GM12878 (cell line): ENCODE measurements around the gene TTC38. TPM values are rescaled to one million over a fixed set of nuclear protein-coding genes. Genes with fewer than 3 reads are reported as not detected.

Experiments used
- ATAC-seq: fragments of 200-7000 bp; cut with Tn5 transposase; 3 replicates; pipeline ENCODE4 v1.9.1; 2020; ENCODE audit warnings: mild to moderate bottlenecking, moderate library complexity
- BruUV-seq: library from RNA; stranded (reverse); fragments of 400-500 nt; replicated peaks from 2 replicates; lab custom pipeline; 2021; lab: Mats Ljungman, UMichigan
- CTCF ChIA-PET: fragments of 300-600 bp; sonication (Branson Sonifier 250); formaldehyde crosslinking; extraction: SDS; loops from one replicate; lab custom pipeline; 2021; ENCODE audit warnings: inconsistent platforms; lab: Yijun Ruan, JAX
- POLR2A ChIA-PET: fragments of 350-600 bp; formaldehyde crosslinking; extraction: SDS; loops from one replicate; lab custom pipeline; 2021; ENCODE audit warnings: inconsistent platforms; lab: Charles Lee
- RAD21 ChIA-PET: fragments of 300-600 bp; sonication (Branson Sonifier 250); formaldehyde crosslinking; loops from one replicate; lab custom pipeline; 2023; ENCODE audit warnings: antibody characterized with exemption; ENCODE audit not compliant: unreplicated experiment; lab: Charles Lee
- SMC1A ChIA-PET: fragments of 300-600 bp; sonication (Branson Sonifier 250); formaldehyde crosslinking; loops from one replicate; lab custom pipeline; 2023; ENCODE audit not compliant: unreplicated experiment, uncharacterized antibody; lab: Charles Lee
- DNase-seq: peaks from one replicate; pipeline ENCODE4 v3.0.0-alpha.2; 2011; ENCODE audit warnings: low read depth, low spot score
- FAIRE-seq: peaks from 3 replicates; lab custom pipeline; 2011; peaks lifted over from hg19 to GRCh38; lab: Jason Lieb, UNC
- H2AFZ ChIP-seq: 2 replicates; pipeline ENCODE4 v1.6.0; 2011; ENCODE audit warnings: low read depth, low read length, control low read depth; ENCODE audit not compliant: control insufficient read depth
- H3K27ac ChIP-seq: 2 replicates; pipeline ENCODE4 v1.5.1; 2011; ENCODE audit warnings: control low read depth; ENCODE audit not compliant: control insufficient read depth, insufficient read depth
- H3K27me3 ChIP-seq, 2 experiments: replicated peaks in 1 of 2; 2 replicates each; pipeline versions ENCODE4 v1.6.0 to v1.6.1; 2011; ENCODE audit warnings: low read length in 1 of 2; ENCODE audit not compliant: control insufficient read depth in 2 of 2, insufficient read depth in 2 of 2
- H3K36me3 ChIP-seq, 2 experiments: 2 replicates each; pipeline ENCODE4 v1.5.1; 2011; ENCODE audit warnings: low read length in 1 of 2; ENCODE audit not compliant: control insufficient read depth in 2 of 2, insufficient read depth in 2 of 2
- H3K4me1 ChIP-seq: 2 replicates; pipeline ENCODE4 v1.6.1; 2011; ENCODE audit warnings: mild to moderate bottlenecking, low read length, moderate library complexity, mixed read lengths; ENCODE audit not compliant: control insufficient read depth, insufficient read depth
- H3K4me2 ChIP-seq: 2 replicates; pipeline ENCODE4 v1.6.0; 2011; ENCODE audit warnings: control low read depth; ENCODE audit not compliant: control insufficient read depth, insufficient read depth
- H3K4me3 ChIP-seq: fragments of 200-600 bp; sonication (generic); 2 replicates; pipeline ENCODE4 v1.5.1; 2016
- H3K79me2 ChIP-seq: 2 replicates; pipeline ENCODE4 v1.6.0; 2011; ENCODE audit warnings: low read length; ENCODE audit not compliant: control insufficient read depth, insufficient read depth
- H3K9ac ChIP-seq: 2 replicates; pipeline ENCODE4 v1.8.0; 2011; ENCODE audit warnings: low read length, control low read depth, mixed read lengths; ENCODE audit not compliant: control insufficient read depth, insufficient read depth
- H3K9me3 ChIP-seq: replicated peaks from 3 replicates; pipeline ENCODE4 v1.5.1; 2011; ENCODE audit warnings: mild to moderate bottlenecking, low read length; ENCODE audit not compliant: control insufficient read depth, insufficient read depth
- H4K20me1 ChIP-seq: 2 replicates; pipeline ENCODE4 v1.6.0; 2011; ENCODE audit not compliant: control insufficient read depth, insufficient read depth
- BACH1 ChIP-seq: fragments of 450-650 bp; IDR thresholded peaks from 2 replicates; pipeline ENCODE4 v1.6.1; 2017; ENCODE audit warnings: mild to moderate bottlenecking, borderline replicate concordance
- BCL3 ChIP-seq: IDR thresholded peaks from 2 replicates; pipeline ENCODE4 v1.6.1; 2011; ENCODE audit warnings: borderline replicate concordance, low read depth, mild to moderate bottlenecking, moderate library complexity, low read length; ENCODE audit not compliant: insufficient read depth, poor library complexity, severe bottlenecking
- BHLHE40 ChIP-seq, 2 experiments: fragments of 450-650 bp in 1 of 2; IDR thresholded peaks; 2 replicates each; pipeline ENCODE4 v1.6.1; 2011 to 2017; ENCODE audit warnings: low read depth in 2 of 2, borderline replicate concordance in 1 of 2, improper control_type of control experiment in 1 of 2, low read length in 1 of 2, mild to moderate bottlenecking in 1 of 2
- E2F4 ChIP-seq: IDR thresholded peaks from 2 replicates; pipeline ENCODE4 v1.6.1; 2012; ENCODE audit warnings: low read depth, low read length, improper control_type of control experiment
- EZH2 ChIP-seq: IDR thresholded peaks from 2 replicates; pipeline ENCODE4 v1.6.1; 2012; ENCODE audit warnings: low read depth, mild to moderate bottlenecking, control low read depth, inconsistent platforms, low read length, borderline replicate concordance; ENCODE audit not compliant: control insufficient read depth
- HCFC1 ChIP-seq: fragments of 150-350 bp; IDR thresholded peaks from 2 replicates; pipeline ENCODE4 v1.6.1; 2014; ENCODE audit warnings: low read length
- LARP7 ChIP-seq: fragments of 450-650 bp; IDR thresholded peaks from 2 replicates; pipeline ENCODE4 v1.6.1; 2017; ENCODE audit warnings: mild to moderate bottlenecking
- NKRF ChIP-seq: fragments of 450-650 bp; conservative IDR thresholded peaks from 2 replicates; pipeline ENCODE4 v1.6.1; 2017; ENCODE audit warnings: mild to moderate bottlenecking, moderate library complexity
- SIN3A ChIP-seq: IDR thresholded peaks from 2 replicates; pipeline ENCODE4 v1.6.1; 2012; ENCODE audit warnings: low read depth, low read length, improper control_type of control experiment
- SKIL ChIP-seq: fragments of 450-650 bp; IDR thresholded peaks from 2 replicates; pipeline ENCODE4 v1.6.1; 2017; ENCODE audit warnings: mild to moderate bottlenecking, low read depth, inconsistent platforms; ENCODE audit not compliant: poor library complexity, severe bottlenecking
- ZBTB33 ChIP-seq: fragments of 450-650 bp; IDR thresholded peaks from 2 replicates; pipeline ENCODE4 v1.6.1; 2017; ENCODE audit warnings: mild to moderate bottlenecking
- WGBS: methylation state at CpG from one replicate; pipeline ENCODE4 v1.1.6; 2016; ENCODE audit warnings: low lambda C conversion rate; ENCODE audit not compliant: insufficient replicate concordance, insufficient coverage; ENCODE audit errors: missing lambda C conversion rate; 5-methylcytosine and 5-hydroxymethylcytosine counted together
- in situ Hi-C: fragments of 300-500 bp; cut with MboI; formaldehyde crosslinking; loops from 9 replicates; pipeline ENCODE4 v1.14.3; 2018; ENCODE audit warnings: mixed read lengths
- intact Hi-C: fragments of 100-400 bp; cut with micrococcal nuclease; formaldehyde crosslinking; loops from one replicate; pipeline ENCODE4 v1.14.2; 2022; ENCODE audit not compliant: unreplicated experiment
- polyA plus RNA-seq, 11 experiments: library from polyadenylated mRNA; depleted of rRNA in 4 of 11; unstranded in 6 of 11; stranded (reverse) in 5 of 11; fragments of >200 nt; fragmentation: Nextera tagmentation in 4 of 11; fragmentation: Illumina TruSeq in 1 of 11; extraction: Ambion mirVana in 4 of 11; extraction: Trizol in 1 of 11; gene quantifications; 1 replicate in 1 of 11; 2 replicates in 10 of 11; pipeline versions ENCODE4 v1.2.1 to v1.2.3, GENCODE V29; 2011 to 2016; ENCODE audit warnings: inconsistent platforms in 2 of 11, missing spikeins in 2 of 11, low read depth in 1 of 11
- total RNA-seq, 4 experiments: library from RNA; depleted of rRNA in 3 of 4; stranded (reverse); fragments of >200 nt in 3 of 4; fragmentation: Illumina TruSeq in 1 of 4; extraction: Trizol in 1 of 4; gene quantifications; 2 replicates each; pipeline versions ENCODE4 v1.2.1 to v1.2.3, GENCODE V29; 2013 to 2021

Gene TTC38
- total and polyA plus RNA-seq, 10 of the 15 experiments (the other 5 are each of a cell fraction or from before 2014, with no cell fraction given), result 0.58 to 39.9 (median 13.0) TPM

GRCh38 chr22:46296257-46297150 lies 28.7 kb downstream of the TTC38 start, which contains the start of gene GTSE1:
Gene GTSE1, plus strand, starts transcription at chr22:46296870. Its CDS starts 531 bp downstream, at chr22:46297401.
- Histone ChIP-seq H3K79me2 (peaks cover 34% of the 10 kb centered on the region), H3K27ac (peak within 1 kb of the TSS; percentile 95), H3K4me3 (peak within 1 kb of the TSS; percentile 100), H3K36me3 (peaks cover 8 to 16% of the 10 kb centered on the region in 2 experiments), H2AFZ (peak within 1 kb of the TSS; percentile 87), H3K4me1 (peaks cover 32% of the 10 kb centered on the region), H3K9me3 (no peaks in the 10 kb centered on the region; the same call in 2 of the 3 replicates), H3K27me3 (no peaks in the 10 kb centered on the region), H3K9ac (peak within 1 kb of the TSS; percentile 95), H3K4me2 (peak within 1 kb of the TSS; percentile 100), H4K20me1 (no peaks in the 10 kb centered on the region)
- SMC1A ChIA-PET, result interaction anchor here (0.5 to 1.8 kb wide), 8 partner anchors 16 to 174 kb away, joined by 3 to 7 read pairs (median 4); partner anchors contain the start of gene TRMU
- TSS peak; percentile 99 for BruUV-seq
- peak; percentile 97 for ATAC-seq
- in situ Hi-C loops, result no loop called here
- DNase-seq, result peak; percentile 96
- POLR2A ChIA-PET, result interaction anchor here (0.6 to 2.3 kb wide), 5 partner anchors 16 to 1338 kb away, joined by 3 to 9 read pairs (median 4); partner anchors contain the start of gene CDPF1
- under 1% methylated on average over 59 of the region's 76 CpGs for WGBS
- CTCF ChIA-PET, result interaction anchor here (0.6 to 2.0 kb wide), 11 partner anchors 9 to 290 kb away, joined by 3 to 9 read pairs (median 3); partner anchors contain the start of gene CDPF1
- FAIRE-seq, result peak; percentile 100
- RAD21 ChIA-PET, result interaction anchor here (1.0 to 1.7 kb wide), 10 partner anchors 8 to 175 kb away, joined by 3 to 10 read pairs (median 4); partner anchors contain the start of genes CDPF1 and TTC38
- intact Hi-C loops, result loop anchor here (2.0 to 5.0 kb wide), 3 partner anchors 38 to 174 kb away; partner anchors contain the start of genes CDPF1 and TRMU
- peak; percentile 100 for TF ChIP-seq SIN3A
- no peak for TF ChIP-seq EZH2
- peak; percentile 68 for TF ChIP-seq LARP7
- TF ChIP-seq SKIL, result no peak
- TF ChIP-seq HCFC1, result peak; percentile 91
- TF ChIP-seq BHLHE40 (IDR thresholded peaks at IDR 0.05; ENCODE audit: borderline replicate concordance in 1 of 2, low read depth in 2 of 2, low read length in 1 of 2), result peak in 1 of 2 experiments; percentile 47; a peak in 1 of 4 replicates
- TF ChIP-seq ZBTB33, result no peak
- peak; percentile 100 for TF ChIP-seq NKRF
- no peak; the same call in 1 of the 2 replicates for TF ChIP-seq BACH1
- TF ChIP-seq E2F4, result peak; percentile 99
- TF ChIP-seq BCL3, result no peak
